GM23338 (cell line): ENCODE measurements around the gene NDUFAF7. TPM values are rescaled to one million over a fixed set of nuclear protein-coding genes. Genes with fewer than 3 reads are reported as not detected.

Experiments used
- ATAC-seq: fragments of 200-7000 bp; cut with Tn5 transposase; 3 replicates; pipeline ENCODE4 v1.9.1; 2020
- DNase-seq: peaks from one replicate; pipeline ENCODE4 v3.0.0-alpha.2; 2015; ENCODE audit warnings: low spot score
- H2AFZ ChIP-seq: fragments of 200-600 bp; sonication (generic); 2 replicates; pipeline ENCODE4 v1.8.0; 2016; ENCODE audit warnings: antibody characterized with exemption, mild to moderate bottlenecking, moderate library complexity
- H3F3A ChIP-seq: fragments of 200-600 bp; sonication (generic); replicated peaks from 2 replicates; pipeline ENCODE4 v1.8.0; 2017; ENCODE audit warnings: antibody characterized with exemption, mixed run types, low read depth
- H3K27ac ChIP-seq: fragments of 200-600 bp; sonication (generic); 2 replicates; pipeline ENCODE4 v1.6.1; 2016; ENCODE audit warnings: low read depth
- H3K27me3 ChIP-seq: fragments of 200-600 bp; sonication (generic); 2 replicates; pipeline ENCODE4 v1.8.0; 2016; ENCODE audit warnings: mild to moderate bottlenecking, mixed run types, moderate library complexity; ENCODE audit not compliant: insufficient read depth
- H3K36me3 ChIP-seq: fragments of 200-600 bp; sonication (generic); 2 replicates; pipeline ENCODE4 v1.8.0; 2016; ENCODE audit warnings: mild to moderate bottlenecking; ENCODE audit not compliant: insufficient read depth
- H3K4me1 ChIP-seq: fragments of 200-600 bp; sonication (generic); 2 replicates; pipeline ENCODE4 v1.8.0; 2016; ENCODE audit warnings: mild to moderate bottlenecking, moderate library complexity; ENCODE audit not compliant: insufficient read depth
- H3K4me2 ChIP-seq: fragments of 200-600 bp; sonication (generic); 2 replicates; pipeline ENCODE4 v1.7.1; 2017; ENCODE audit warnings: mixed run types
- H3K4me3 ChIP-seq: fragments of 200-600 bp; sonication (generic); 2 replicates; pipeline ENCODE4 v1.6.1; 2016; ENCODE audit warnings: mixed run types
- H3K79me2 ChIP-seq: fragments of 200-600 bp; sonication (generic); replicated peaks from 2 replicates; pipeline ENCODE4 v1.8.0; 2017; ENCODE audit warnings: mild to moderate bottlenecking; ENCODE audit not compliant: insufficient read depth
- H3K9me2 ChIP-seq: fragments of 200-600 bp; sonication (generic); 2 replicates; pipeline ENCODE4 v1.8.0; 2017; ENCODE audit not compliant: insufficient read depth
- H4K20me1 ChIP-seq: fragments of 200-600 bp; sonication (generic); replicated peaks from 2 replicates; pipeline ENCODE4 v1.8.0; 2017; ENCODE audit warnings: mild to moderate bottlenecking; ENCODE audit not compliant: insufficient read depth
- H3K27ac Mint-ChIP-seq: 2 replicates; pipeline ENCODE4 v1.8.0; 2020; ENCODE audit warnings: inconsistent platforms, mild to moderate bottlenecking, moderate library complexity, mixed read lengths
- H3K27me3 Mint-ChIP-seq: 3 replicates; pipeline ENCODE4 v1.8.0; 2022; ENCODE audit warnings: low read depth, mild to moderate bottlenecking, moderate library complexity, mixed read lengths, inconsistent platforms; ENCODE audit not compliant: insufficient read depth, poor library complexity
- H3K36me3 Mint-ChIP-seq: 3 replicates; pipeline ENCODE4 v1.8.0; 2021; ENCODE audit warnings: low read depth, mild to moderate bottlenecking, inconsistent platforms, moderate library complexity, mixed read lengths
- H3K4me1 Mint-ChIP-seq: 3 replicates; pipeline ENCODE4 v1.8.0; 2020; ENCODE audit warnings: mild to moderate bottlenecking, inconsistent platforms, mixed read lengths
- H3K4me3 Mint-ChIP-seq: 3 replicates; pipeline ENCODE4 v1.8.0; 2021; ENCODE audit warnings: moderate library complexity, mild to moderate bottlenecking, inconsistent platforms, mixed read lengths
- H3K9me3 Mint-ChIP-seq: 3 replicates; pipeline ENCODE4 v1.8.0; 2020; ENCODE audit warnings: moderate library complexity, mild to moderate bottlenecking, inconsistent platforms, mixed read lengths
- CREB1 ChIP-seq: fragments of 250-450 bp; sonication (Bioruptor Pico); IDR thresholded peaks from 2 replicates; pipeline ENCODE4 v1.5.0; 2020; ENCODE audit warnings: low read depth, mild to moderate bottlenecking, moderate library complexity
- EZH2 ChIP-seq: fragments of 200-600 bp; sonication (generic); IDR thresholded peaks from one replicate; pipeline ENCODE4 v1.8.0; 2017; ENCODE audit warnings: antibody characterized with exemption, mild to moderate bottlenecking, low read depth; ENCODE audit not compliant: unreplicated experiment
- EZH2phosphoT487 ChIP-seq: fragments of 200-600 bp; sonication (generic); IDR thresholded peaks from one replicate; pipeline ENCODE4 v1.8.1; 2018; ENCODE audit warnings: antibody characterized with exemption; ENCODE audit not compliant: unreplicated experiment
- NANOG ChIP-seq: IDR thresholded peaks from 2 replicates; pipeline ENCODE4 v1.6.1; 2016; ENCODE audit warnings: antibody characterized with exemption, borderline replicate concordance
- POLR2AphosphoS5 ChIP-seq: IDR thresholded peaks from 2 replicates; pipeline ENCODE4 v1.6.1; 2016; ENCODE audit warnings: antibody characterized with exemption, low read depth
- STAT1 ChIP-seq: IDR thresholded peaks from one replicate; pipeline ENCODE4 v1.6.1; 2016; ENCODE audit warnings: antibody characterized with exemption; ENCODE audit not compliant: unreplicated experiment
- ZNF114 ChIP-seq: fragments of 250-450 bp; sonication (Bioruptor Pico); IDR thresholded peaks from 2 replicates; pipeline ENCODE4 v1.5.0; 2020; ENCODE audit warnings: mild to moderate bottlenecking, moderate library complexity
- ZNF331 ChIP-seq: fragments of 250-450 bp; sonication (Bioruptor Pico); IDR thresholded peaks from 2 replicates; pipeline ENCODE4 v1.5.0; 2020; ENCODE audit warnings: low read depth, mild to moderate bottlenecking, moderate library complexity
- polyA plus RNA-seq: library from polyadenylated mRNA; unstranded; fragments of >200 nt; fragmentation: Nextera tagmentation; extraction: Ambion mirVana; gene quantifications from 2 replicates; pipeline ENCODE4 v1.2.1, GENCODE V29; 2016
- total RNA-seq: library from RNA; depleted of rRNA; stranded (reverse); fragments of >200 nt; shearing (Covaris generic); gene quantifications from 2 replicates; pipeline ENCODE4 v1.2.3, GENCODE V29; 2014; rRNA removed

The NDUFAF7 gene
- total and polyA plus RNA-seq, 2 experiments from 2014 or later, result 47.4 to 58.2 TPM

DNA sequence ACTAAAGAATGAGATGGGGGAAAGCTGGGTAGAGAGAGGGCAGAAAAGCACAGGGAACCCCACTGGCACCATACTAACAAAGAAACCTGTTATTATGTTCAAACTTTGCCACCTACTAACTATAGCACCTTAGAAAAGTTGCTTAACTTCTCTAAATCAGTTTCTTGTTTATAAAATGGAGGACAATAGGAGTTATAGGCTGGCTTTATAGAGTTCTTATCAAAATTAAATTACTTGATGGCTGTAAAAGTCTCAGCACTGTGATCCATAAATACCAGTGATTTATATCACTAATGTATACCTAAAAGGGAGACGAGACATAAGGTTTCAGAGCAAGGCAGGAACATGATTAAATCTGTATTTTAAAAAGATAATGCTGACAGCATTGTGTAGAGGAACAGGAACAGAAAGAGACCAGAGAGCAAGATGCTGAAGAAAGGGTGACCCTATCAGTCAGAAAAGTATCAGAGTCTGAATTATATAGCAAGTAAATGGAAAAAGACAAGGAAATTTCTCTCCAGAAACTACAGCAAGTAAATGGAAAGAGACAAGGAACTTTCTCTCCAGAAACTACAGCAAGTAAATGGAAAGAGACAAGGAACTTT lies 64.1 kb downstream of the NDUFAF7 start:
- no peak for DNase-seq
- Mint-ChIP-seq H3K36me3 (peaks cover 21% of the 10 kb centered on the region), H3K9me3 (no peaks in the 10 kb centered on the region), H3K4me3 (no peak overlapping the region), H3K27ac (no peak overlapping the region), H3K4me1 (no peaks in the 10 kb centered on the region; the same call in 2 of the 3 replicates), H3K27me3 (peaks cover 4% of the 10 kb centered on the region)
- Histone ChIP-seq H3K4me2 (no peak overlapping the region), H3K36me3 (peaks cover 3% of the 10 kb centered on the region; the same call in 1 of the 2 replicates), H3K27ac (no peak overlapping the region), H3K79me2 (peaks cover 74% of the 10 kb centered on the region), H3K27me3 (no peaks in the 10 kb centered on the region), H3K4me3 (no peak overlapping the region), H2AFZ (no peak overlapping the region), H3F3A (no peaks in the 10 kb centered on the region), H3K9me2 (no peaks in the 10 kb centered on the region), H4K20me1 (peaks cover 3% of the 10 kb centered on the region), H3K4me1 (no peaks in the 10 kb centered on the region)
- no peak for ATAC-seq
- TF ChIP-seq EZH2 (no peak), NANOG (no peak), ZNF331 (CRISPR knock-in tag) (no peak), ZNF114 (no peak), POLR2AphosphoS5 (no peak)

DNA sequence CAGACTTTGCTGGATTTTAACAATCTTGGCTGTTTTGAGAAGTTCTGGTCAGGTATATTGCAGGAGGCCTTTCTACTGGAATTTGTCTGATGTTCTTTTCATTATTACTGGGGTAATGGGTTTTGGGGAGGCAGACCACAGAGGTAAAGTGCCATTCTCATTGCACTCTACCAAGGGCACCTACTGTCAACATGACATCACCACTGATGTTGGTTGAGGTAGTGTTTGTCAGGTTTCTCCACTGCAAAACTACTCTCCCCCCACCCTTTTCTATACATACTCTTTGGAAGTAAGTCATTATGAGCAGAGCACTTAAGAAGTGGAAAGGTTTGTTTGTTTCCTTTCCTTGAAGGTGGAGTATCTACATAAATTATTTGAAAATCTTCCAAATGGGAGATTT lies 66.2 kb downstream of the NDUFAF7 start:
- peaks cover 7% of the 10 kb centered on the region for H4K20me1 ChIP-seq
- peaks cover 11% of the 10 kb centered on the region for H3K4me1 Mint-ChIP-seq
- peaks cover 8% of the 10 kb centered on the region for H3K36me3 Mint-ChIP-seq

More for the DNA sequence above, 66.2 kb downstream of the NDUFAF7 start:
- Histone ChIP-seq H3K79me2 (peaks cover 95% of the 10 kb centered on the region), H3F3A (no peaks in the 10 kb centered on the region), H3K36me3 (no peaks in the 10 kb centered on the region), H3K27ac (no peak overlapping the region), H3K4me3 (no peak overlapping the region), H3K4me1 (no peaks in the 10 kb centered on the region), H3K27me3 (no peaks in the 10 kb centered on the region), H3K9me2 (no peaks in the 10 kb centered on the region), H3K4me2 (no peak overlapping the region), H2AFZ (no peak overlapping the region)
- H3K27me3 Mint-ChIP-seq, result no peaks in the 10 kb centered on the region
- no peak overlapping the region for H3K27ac Mint-ChIP-seq
- ATAC-seq (no peak), DNase-seq (no peak)
- no peak overlapping the region for H3K4me3 Mint-ChIP-seq
- TF ChIP-seq ZNF331 (CRISPR knock-in tag) (no peak), NANOG (no peak), STAT1 (no peak), CREB1 (CRISPR knock-in tag) (no peak), EZH2phosphoT487 (no peak)
- peaks cover 1% of the 10 kb centered on the region; the same call in 2 of the 3 replicates for H3K9me3 Mint-ChIP-seq

Other genes starting within 250 kb of the NDUFAF7 start
- 13.7 and 18.8 TPM in 2 replicates for gene HEATR5B, start 147.3 kb upstream of the NDUFAF7 start, total RNA-seq
- gene HEATR5B, start 147.3 kb upstream of the NDUFAF7 start, polyA plus RNA-seq, result 2.7 and 4.0 TPM in 2 replicates
- 2.8 and 3.5 TPM in 2 replicates for gene GPATCH11, start 147.1 kb upstream of the NDUFAF7 start, total RNA-seq
- 4.3 and 8.0 TPM in 2 replicates for gene GPATCH11, start 147.1 kb upstream of the NDUFAF7 start, polyA plus RNA-seq
- gene EIF2AK2, start 74.7 kb upstream of the NDUFAF7 start, total RNA-seq, result 35.5 and 37.6 TPM in 2 replicates
- 23.9 and 33.8 TPM in 2 replicates for gene EIF2AK2, start 74.7 kb upstream of the NDUFAF7 start, polyA plus RNA-seq
- not detected in 2 replicates for gene SULT6B1, start 43.0 kb upstream of the NDUFAF7 start, total RNA-seq
- gene SULT6B1, start 43.0 kb upstream of the NDUFAF7 start, polyA plus RNA-seq, result not detected in 2 replicates
- gene CEBPZOS, start 35.2 kb upstream of the NDUFAF7 start, total RNA-seq, result 78.4 and 83.6 TPM in 2 replicates
- gene CEBPZOS, start 35.2 kb upstream of the NDUFAF7 start, polyA plus RNA-seq, result 176 and 191 TPM in 2 replicates
- 133 and 135 TPM in 2 replicates for gene CEBPZ, start 62 bp upstream of the NDUFAF7 start, total RNA-seq
- 173 and 185 TPM in 2 replicates for gene CEBPZ, start 62 bp upstream of the NDUFAF7 start, polyA plus RNA-seq
- gene PRKD3, start 93.2 kb downstream of the NDUFAF7 start, total RNA-seq, result 50.9 and 77.0 TPM in 2 replicates
- gene PRKD3, start 93.2 kb downstream of the NDUFAF7 start, polyA plus RNA-seq, result 58.9 and 59.7 TPM in 2 replicates
- gene QPCT, start 113.0 kb downstream of the NDUFAF7 start, total RNA-seq, result 13.2 and 16.5 TPM in 2 replicates
- 12.1 and 13.2 TPM in 2 replicates for gene QPCT, start 113.0 kb downstream of the NDUFAF7 start, polyA plus RNA-seq